Esophagus squamous epithelium (tissue), 5 donors: Measurements from ENCODE around the gene STK10. TPM values are rescaled to one million over a fixed set of nuclear protein-coding genes. Genes with fewer than 3 reads are reported as not detected.
A peak's percentile ranks its signal among the peaks of the same experiment; 100 is the strongest.

Source experiments
- DNase-seq: peaks from one replicate; lab custom pipeline; 2025; lab: John Stamatoyannopoulos, UW
- H3K27ac ChIP-seq, 4 donors: fragments of 200-600 bp; sonication (generic); one replicate each; pipeline ENCODE4 v1.5.1; 2016 to 2019; ENCODE audit warnings: mild to moderate bottlenecking in 1 of 4
- H3K27me3 ChIP-seq, 4 donors: fragments of 200-600 bp; sonication (generic); 1 replicate in 3 of 4; 2 replicates in 1 of 4; pipeline versions ENCODE4 v1.5.1 to v1.6.0; 2017 to 2021; ENCODE audit warnings: antibody characterized with exemption in 1 of 4
- H3K36me3 ChIP-seq, 3 donors: fragments of 200-600 bp; sonication (generic); one replicate each; pipeline ENCODE4 v1.5.1; 2016 to 2019
- H3K4me1 ChIP-seq, 3 donors: fragments of 200-600 bp; sonication (generic); one replicate each; pipeline ENCODE4 v1.5.1; 2017 to 2019
- H3K4me3 ChIP-seq, 4 donors: fragments of 200-600 bp; sonication (generic); 1 replicate in 3 of 4; 2 replicates in 1 of 4; pipeline ENCODE4 v1.5.1; 2016 to 2019; ENCODE audit warnings: mild to moderate bottlenecking in 2 of 4, moderate library complexity in 1 of 4
- H3K9me3 ChIP-seq, 3 donors: fragments of 200-600 bp; sonication (generic); one replicate each; pipeline ENCODE4 v1.5.1; 2016 to 2019
- POLR2A ChIP-seq, 4 donors: fragments of 450-650 bp; IDR thresholded peaks; one replicate each; pipeline ENCODE4 v1.6.1; 2017; ENCODE audit warnings: antibody characterized with exemption in 4 of 4, mild to moderate bottlenecking in 4 of 4, moderate library complexity in 3 of 4
- WGBS, 2 donors: methylation state at CpG; one replicate each; pipeline ENCODE4 v1.1.5; 2018; 5-methylcytosine and 5-hydroxymethylcytosine counted together
- intact Hi-C: fragments of 100-400 bp; cut with DNase I; formaldehyde crosslinking; loops from one replicate; pipeline ENCODE4 v1.15.0; 2022
- total RNA-seq, 4 donors: library from RNA; depleted of rRNA; stranded (reverse); fragments of >200 nt; gene quantifications; one replicate each; pipeline ENCODE4 v1.1.0, GENCODE V29; 2016
- TF ChIP-seq, protein P1 (sequence below), 6 experiments: fragments of 450-650 bp in 4 of 6; fragments of 200-600 bp in 2 of 6; sonication (generic) in 2 of 6; IDR thresholded peaks; one replicate each; pipeline ENCODE4 v1.5.1; 2016 to 2019; ENCODE audit warnings: antibody characterized with exemption in 6 of 6, mild to moderate bottlenecking in 4 of 6, moderate library complexity in 4 of 6
- donor health status: DM: yes; HTN: yes; CAD: no.

STK10 gene
- total RNA-seq = 10 to 100 TPM in 1 of 4 donors, 1 to 10 TPM in 3; 5.4 to 15.6 (median 8.9) TPM

DNA sequence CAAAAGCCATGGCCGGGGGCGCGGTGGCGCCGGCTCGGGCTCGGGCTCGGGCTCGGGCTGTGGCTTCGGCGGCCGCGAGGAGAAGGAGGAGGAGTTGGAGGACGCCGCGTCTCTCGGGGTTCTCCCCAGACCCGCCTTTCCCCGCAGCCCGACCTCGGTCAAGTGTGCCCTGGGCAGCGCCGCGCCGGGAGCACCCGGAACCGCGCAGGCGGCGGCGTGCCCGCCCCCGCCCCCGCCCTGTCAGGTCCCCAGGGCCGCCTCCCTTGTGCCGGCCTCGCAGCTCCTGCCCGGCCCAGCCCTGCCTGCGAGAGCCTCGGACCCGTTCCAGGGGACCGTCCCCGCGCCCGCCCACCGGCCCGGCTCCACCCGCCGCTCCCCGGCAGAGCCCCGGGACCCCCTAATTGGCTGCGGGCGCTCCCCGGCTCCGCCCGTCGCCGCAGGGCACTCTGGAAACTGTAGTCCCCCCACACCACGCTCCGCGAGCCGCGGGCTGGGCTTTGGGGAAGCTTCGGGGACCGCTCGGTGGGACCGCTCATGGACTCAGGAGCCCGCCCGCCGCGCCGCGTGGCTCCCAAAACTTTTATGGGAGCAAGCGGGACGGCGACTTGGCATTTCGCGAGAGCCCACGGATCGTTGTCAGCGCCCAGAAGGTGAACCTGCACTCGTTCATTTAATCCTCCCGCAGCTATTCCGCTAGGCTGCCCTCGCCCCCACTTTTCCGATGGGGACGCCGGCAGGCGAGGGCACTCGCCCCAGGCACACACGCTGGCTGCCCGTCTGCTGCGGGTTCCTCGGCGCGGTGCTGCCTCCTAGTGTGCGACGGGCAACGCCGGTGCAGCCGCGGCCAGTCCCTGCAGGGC, at the start of gene STK10:
TSS of gene STK10 (minus strand) at position 192 of the 860 bp plus-strand sequence. CDS start at position 10, 182 bp downstream.
- Histone ChIP-seq H3K27me3 (peaks cover 0 to 16% (median 0%) of the 10 kb centered on the region in 4 donors), H3K9me3 (no peaks in the 10 kb centered on the region), H3K4me3 (peak within 1 kb of the TSS; percentile 48 to 87 (median 72)), H3K4me1 (peaks cover 22 to 52% (median 22%) of the 10 kb centered on the region in 3 donors), H3K36me3 (no peaks in the 10 kb centered on the region), H3K27ac (peak within 1 kb of the TSS; percentile 83 to 92 (median 90))
- peak in 2 of 4 donors; percentile 68 to 71 for TF ChIP-seq POLR2A (IDR thresholded peaks at IDR 0.05)
- TF ChIP-seq, protein P1, sequence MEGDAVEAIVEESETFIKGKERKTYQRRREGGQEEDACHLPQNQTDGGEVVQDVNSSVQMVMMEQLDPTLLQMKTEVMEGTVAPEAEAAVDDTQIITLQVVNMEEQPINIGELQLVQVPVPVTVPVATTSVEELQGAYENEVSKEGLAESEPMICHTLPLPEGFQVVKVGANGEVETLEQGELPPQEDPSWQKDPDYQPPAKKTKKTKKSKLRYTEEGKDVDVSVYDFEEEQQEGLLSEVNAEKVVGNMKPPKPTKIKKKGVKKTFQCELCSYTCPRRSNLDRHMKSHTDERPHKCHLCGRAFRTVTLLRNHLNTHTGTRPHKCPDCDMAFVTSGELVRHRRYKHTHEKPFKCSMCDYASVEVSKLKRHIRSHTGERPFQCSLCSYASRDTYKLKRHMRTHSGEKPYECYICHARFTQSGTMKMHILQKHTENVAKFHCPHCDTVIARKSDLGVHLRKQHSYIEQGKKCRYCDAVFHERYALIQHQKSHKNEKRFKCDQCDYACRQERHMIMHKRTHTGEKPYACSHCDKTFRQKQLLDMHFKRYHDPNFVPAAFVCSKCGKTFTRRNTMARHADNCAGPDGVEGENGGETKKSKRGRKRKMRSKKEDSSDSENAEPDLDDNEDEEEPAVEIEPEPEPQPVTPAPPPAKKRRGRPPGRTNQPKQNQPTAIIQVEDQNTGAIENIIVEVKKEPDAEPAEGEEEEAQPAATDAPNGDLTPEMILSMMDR (IDR thresholded peaks at IDR 0.05) = peak; percentile 80 to 94 (median 86)
- peak; percentile 69 for DNase-seq
- intact Hi-C loops = loop anchor here (5.0 kb wide), 1 partner anchor 81 kb away; no protein-coding TSS in a partner anchor
- 0 to 1% methylated on average over 13 to 54 of the region's 102 CpGs for WGBS, 2 donors

DNA sequence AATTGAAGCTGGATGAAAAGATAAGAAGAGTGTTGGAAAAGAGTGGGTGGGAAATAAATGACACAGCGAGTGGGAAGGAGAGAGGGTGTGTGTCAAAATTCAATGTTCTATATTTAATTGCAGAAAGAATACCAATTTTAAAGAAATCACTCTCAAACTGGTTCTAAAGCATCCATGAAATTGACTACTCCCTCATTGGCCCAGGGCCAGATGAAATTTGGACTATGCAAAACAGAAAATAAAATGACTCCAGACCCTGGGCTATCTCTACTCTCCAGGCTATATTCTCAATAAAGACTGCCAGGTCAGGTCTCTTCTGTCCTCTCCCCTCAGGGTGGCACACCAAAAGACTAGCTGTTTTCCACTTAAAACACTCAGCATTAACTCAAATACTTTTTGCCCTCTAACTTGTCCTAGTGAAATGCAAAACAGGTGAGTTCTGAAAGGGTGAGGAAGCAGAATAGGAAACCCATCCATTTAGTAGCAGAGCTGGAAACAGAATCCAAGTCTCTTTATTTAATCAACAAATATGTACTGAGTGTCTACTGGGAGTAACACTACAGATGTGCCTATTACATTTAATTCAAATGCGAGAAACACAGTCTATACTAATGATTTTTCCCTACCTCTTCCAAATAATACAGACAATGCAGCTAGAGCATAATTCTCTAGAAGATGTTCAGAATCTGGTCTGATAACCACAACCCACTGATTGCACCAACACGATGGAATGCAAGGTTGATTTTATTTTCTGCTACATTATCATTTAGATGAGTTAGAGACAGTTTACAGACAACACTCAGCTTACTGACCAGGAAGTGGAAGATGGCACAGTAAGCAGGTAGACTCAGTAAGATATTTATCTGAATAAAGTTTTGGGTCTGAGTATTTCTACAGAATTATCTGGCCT, 48.1 kb upstream of the STK10 start:
- 86% methylated on average over 3 of the region's 3 CpGs for WGBS, 2 donors
- intact Hi-C loops = no loop called here
- no peak overlapping the region for H3K4me3 ChIP-seq
- no peaks in the 10 kb centered on the region for H3K27me3 ChIP-seq
- TF ChIP-seq, protein P1 (IDR thresholded peaks at IDR 0.05) = no peak
- TF ChIP-seq POLR2A (IDR thresholded peaks at IDR 0.05) = no peak
- peaks cover 0 to 30% (median 0%) of the 10 kb centered on the region in 3 donors for H3K36me3 ChIP-seq
- peaks cover 0 to 13% (median 0%) of the 10 kb centered on the region in 3 donors for H3K4me1 ChIP-seq
- no peak for DNase-seq
- no peak overlapping the region for H3K27ac ChIP-seq
- H3K9me3 ChIP-seq = no peaks in the 10 kb centered on the region

DNA sequence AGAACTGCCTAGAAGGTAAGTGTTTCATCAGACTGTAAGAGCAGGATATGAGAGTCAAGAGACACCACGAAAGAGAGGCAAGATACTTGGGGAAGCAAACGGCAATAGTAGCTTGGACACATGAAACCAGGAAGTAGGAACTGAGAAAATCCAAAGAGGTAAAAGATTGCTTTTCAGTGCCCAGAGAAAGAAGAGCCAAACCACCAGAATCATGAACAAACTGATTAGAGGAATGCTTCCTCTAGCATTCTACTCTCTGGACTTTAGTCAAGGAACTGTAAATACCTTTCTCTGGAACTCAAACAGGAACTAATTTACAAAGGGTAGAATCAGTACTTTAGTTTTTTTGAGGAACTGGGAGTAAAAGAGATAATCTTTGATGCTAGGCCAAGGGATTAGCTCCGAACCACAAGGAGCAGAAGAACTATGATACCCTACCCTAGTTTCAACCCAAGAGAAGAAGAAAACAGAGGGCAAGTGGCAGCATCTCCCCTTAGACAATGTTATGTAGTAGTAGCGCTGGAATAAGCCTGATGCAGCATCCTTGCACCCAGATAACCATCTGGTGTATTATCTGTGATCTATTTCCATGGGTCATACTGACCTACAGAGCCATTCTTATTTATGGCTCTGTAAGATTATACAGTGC, 47.2 kb upstream of the STK10 start:
- Histone ChIP-seq H3K9me3 (no peaks in the 10 kb centered on the region), H3K27me3 (no peaks in the 10 kb centered on the region), H3K4me3 (no peak overlapping the region), H3K27ac (no peak overlapping the region), H3K36me3 (peaks cover 0 to 39% (median 0%) of the 10 kb centered on the region in 3 donors), H3K4me1 (peaks cover 0 to 13% (median 0%) of the 10 kb centered on the region in 3 donors)
- intact Hi-C loops = no loop called here
- DNase-seq = no peak
- TF ChIP-seq POLR2A (IDR thresholded peaks at IDR 0.05) = no peak
- TF ChIP-seq, protein P1 (IDR thresholded peaks at IDR 0.05) = no peak
- WGBS, 2 donors = 26 to 39% methylated on average over 4 of the region's 4 CpGs

DNA sequence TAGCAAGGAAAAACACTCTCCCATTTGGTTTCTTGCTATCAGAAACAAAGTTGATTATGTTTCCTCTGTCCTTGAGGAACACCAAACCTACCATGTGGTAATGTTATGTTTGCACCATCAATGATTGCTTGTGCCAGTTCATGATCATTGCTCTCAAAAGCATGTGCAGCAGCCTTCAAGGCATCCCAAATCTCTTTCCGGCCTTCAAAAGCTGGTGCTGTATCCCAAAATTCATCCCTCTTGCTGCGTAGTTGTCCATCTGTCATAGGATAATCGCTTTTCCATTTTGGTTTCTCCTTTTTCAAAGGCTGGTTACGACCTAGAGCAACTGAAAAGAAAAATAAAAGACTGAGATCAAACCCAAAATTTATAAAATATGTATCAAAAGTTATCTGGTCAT, 46.0 kb upstream of the STK10 start:
- H3K36me3 ChIP-seq = peaks cover 0 to 47% (median 0%) of the 10 kb centered on the region in 3 donors
- intact Hi-C loops = no loop called here
- H3K27ac ChIP-seq = no peak overlapping the region
- no peak overlapping the region for H3K4me3 ChIP-seq
- no peak for DNase-seq
- TF ChIP-seq, protein P1 (IDR thresholded peaks at IDR 0.05) = no peak
- no peak for TF ChIP-seq POLR2A (IDR thresholded peaks at IDR 0.05)
- no peaks in the 10 kb centered on the region for H3K27me3 ChIP-seq
- no peaks in the 10 kb centered on the region for H3K9me3 ChIP-seq
- H3K4me1 ChIP-seq = peaks cover 0 to 13% (median 0%) of the 10 kb centered on the region in 3 donors
- 94 to 97% methylated on average over 4 of the region's 4 CpGs for WGBS, 2 donors
